GM10248 (cell line): ENCODE measurements around the gene MLLT10.

ENCODE experiments used
- CTCF ChIA-PET: fragments of 300-600 bp; sonication (Branson Sonifier 250); formaldehyde crosslinking; extraction: SDS; loops from one replicate; lab custom pipeline; 2021; ENCODE audit warnings: antibody characterized with exemption; lab: Yijun Ruan, JAX
- POLR2A ChIA-PET: fragments of 350-650 bp; sonication (Branson Sonifier 250); formaldehyde crosslinking; extraction: SDS; loops from one replicate; lab custom pipeline; 2020; ENCODE audit warnings: antibody characterized with exemption; lab: Yijun Ruan, JAX
- DNase-seq: peaks from one replicate; pipeline ENCODE4 v3.0.0; 2012; ENCODE audit errors: extremely low spot score
- CTCF ChIP-seq: IDR thresholded peaks from 2 replicates; pipeline ENCODE4 v1.5.1; 2012; ENCODE audit warnings: mild to moderate bottlenecking, low read depth; ENCODE audit errors: extremely low read depth, missing control alignments, control extremely low read depth

Gene MLLT10

GRCh38 chr10:21499701-21500577, 34.1 kb upstream of the MLLT10 start:
- no peak for DNase-seq
- TF ChIP-seq CTCF = no peak
- POLR2A ChIA-PET = no interaction called here
- CTCF ChIA-PET = interaction anchor here (0.9 to 1.7 kb wide), 2 partner anchors 10 to 19 kb away, joined by 3 to 4 read pairs; no protein-coding TSS in a partner anchor

DNA sequence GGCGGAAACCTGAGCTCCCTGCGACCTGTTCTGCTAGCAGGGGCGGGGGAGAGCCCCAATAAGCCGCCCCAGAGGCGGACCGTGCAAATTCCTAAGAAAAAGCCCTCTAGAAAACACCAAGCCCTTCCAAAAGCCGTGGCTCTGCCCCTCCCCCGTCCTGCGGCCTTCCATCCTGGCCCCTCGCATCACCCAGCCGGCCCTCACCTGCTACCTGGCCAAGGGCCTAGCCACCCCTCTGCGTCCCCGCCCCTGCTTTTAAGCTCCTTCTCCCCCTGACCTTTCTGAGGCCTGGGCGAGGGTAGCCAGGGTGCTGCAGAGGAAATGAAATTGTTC, 33.5 kb upstream of the MLLT10 start:
- TF ChIP-seq CTCF = no peak
- no peak for DNase-seq
- ChIA-PET POLR2A (no interaction called here), CTCF (interaction anchor here (0.9 to 1.7 kb wide), 2 partner anchors 11 to 18 kb away, joined by 3 to 4 read pairs; no protein-coding TSS in a partner anchor)

GRCh38 chr10:21501091-21501490, 32.9 kb upstream of the MLLT10 start:
- ChIA-PET CTCF (interaction anchor here (0.9 to 1.7 kb wide), 2 partner anchors 11 to 17 kb away, joined by 3 to 4 read pairs; no protein-coding TSS in a partner anchor), POLR2A (no interaction called here)
- TF ChIP-seq CTCF = no peak

GRCh38 chr10:21501731-21502347, 32.2 kb upstream of the MLLT10 start:
- CTCF ChIA-PET = no interaction called here
- no peak for TF ChIP-seq CTCF
- no peak for DNase-seq
- POLR2A ChIA-PET = no interaction called here

More at GRCh38 chr10:21501091-21501490, 32.9 kb upstream of the MLLT10 start:
- no peak for DNase-seq

GRCh38 chr10:21502348-21502740, 31.7 kb upstream of the MLLT10 start:
- CTCF ChIA-PET = no interaction called here
- DNase-seq = no peak
- POLR2A ChIA-PET = no interaction called here
- TF ChIP-seq CTCF = no peak

DNA sequence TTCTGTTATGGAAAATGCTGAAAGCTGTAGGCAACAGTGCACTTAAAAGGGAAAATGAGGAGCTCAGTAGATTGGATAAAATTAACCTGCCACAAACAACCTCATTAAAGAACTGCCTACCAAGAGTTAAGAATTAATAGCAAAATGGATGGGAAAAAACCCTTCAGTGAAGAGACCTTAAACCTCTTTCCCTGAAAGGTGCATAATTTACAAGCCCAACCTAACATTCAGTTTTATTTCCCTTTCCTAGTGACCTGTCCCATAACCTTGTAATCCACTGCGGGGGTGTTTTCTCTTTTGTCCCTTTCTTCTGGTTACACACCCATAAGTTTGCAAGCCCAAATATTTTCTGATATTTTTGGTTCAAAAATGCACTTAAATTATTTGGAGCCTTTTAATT, 30.5 kb upstream of the MLLT10 start:
- ChIA-PET POLR2A (no interaction called here), CTCF (interaction anchor here (0.9 kb wide), 1 partner anchor 9 kb away, joined by 3 read pairs; no protein-coding TSS in a partner anchor)
- DNase-seq = no peak
- TF ChIP-seq CTCF = no peak
